ENCODE results near the gene STK36.
A peak's percentile ranks its signal among the peaks of the same experiment; 100 is the strongest.

The STK36 gene

GRCh38 chr2:218719457-218719856 is 47.6 kb downstream of the STK36 start:
- DNase-seq (ENCODE audit: low read depth) = no peak

GRCh38 chr2:218720048-218721041 is 48.5 kb downstream of the STK36 start:
- DNase-seq (ENCODE audit: low read depth) = no peak

- no peak for DNase-seq (ENCODE audit: low read depth)
Observed at GRCh38 chr2:218721488-218721887, 49.6 kb downstream of the STK36 start.

DNA sequence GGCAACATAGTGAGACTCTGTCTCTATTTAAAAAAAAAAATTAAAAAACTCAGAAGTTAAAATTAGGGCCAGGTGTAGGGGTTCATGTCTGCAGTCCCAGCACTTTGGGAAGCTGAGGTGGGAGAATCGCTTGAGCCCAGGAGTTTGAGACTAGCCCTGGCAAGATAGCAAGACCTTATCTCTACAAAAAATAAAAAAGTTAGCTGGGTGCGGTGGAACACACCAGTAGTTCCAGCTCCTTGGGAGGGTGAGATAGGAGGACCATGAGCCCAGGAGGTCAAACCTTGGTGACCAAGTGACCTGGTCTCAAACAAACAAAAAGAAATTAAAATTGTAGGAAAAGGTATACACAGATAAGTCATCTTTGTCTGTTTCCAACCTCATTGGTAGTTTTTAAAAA is 50.0 kb downstream of the STK36 start:
- DNase-seq (ENCODE audit: low read depth) = no peak

DNA sequence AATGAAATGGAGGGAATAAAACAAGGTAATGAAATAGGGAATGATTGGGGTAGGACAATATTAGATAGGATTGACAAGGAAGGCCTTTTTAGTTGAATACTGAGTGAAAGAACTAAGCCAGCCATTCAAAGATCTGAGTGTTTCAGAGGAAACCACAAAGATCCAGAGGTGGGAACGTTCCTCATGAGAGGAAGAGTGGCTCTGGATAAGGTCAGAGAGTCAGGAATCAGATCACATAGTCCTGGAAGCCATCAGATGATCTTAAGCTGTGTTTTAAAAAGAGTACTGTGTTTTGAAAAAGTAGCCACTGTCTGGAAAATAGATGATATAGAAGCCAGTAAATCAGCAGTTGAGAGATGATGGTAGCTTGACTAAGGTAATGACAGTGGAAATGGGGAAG is 50.5 kb downstream of the STK36 start:
- no peak for DNase-seq (ENCODE audit: low read depth)

DNA sequence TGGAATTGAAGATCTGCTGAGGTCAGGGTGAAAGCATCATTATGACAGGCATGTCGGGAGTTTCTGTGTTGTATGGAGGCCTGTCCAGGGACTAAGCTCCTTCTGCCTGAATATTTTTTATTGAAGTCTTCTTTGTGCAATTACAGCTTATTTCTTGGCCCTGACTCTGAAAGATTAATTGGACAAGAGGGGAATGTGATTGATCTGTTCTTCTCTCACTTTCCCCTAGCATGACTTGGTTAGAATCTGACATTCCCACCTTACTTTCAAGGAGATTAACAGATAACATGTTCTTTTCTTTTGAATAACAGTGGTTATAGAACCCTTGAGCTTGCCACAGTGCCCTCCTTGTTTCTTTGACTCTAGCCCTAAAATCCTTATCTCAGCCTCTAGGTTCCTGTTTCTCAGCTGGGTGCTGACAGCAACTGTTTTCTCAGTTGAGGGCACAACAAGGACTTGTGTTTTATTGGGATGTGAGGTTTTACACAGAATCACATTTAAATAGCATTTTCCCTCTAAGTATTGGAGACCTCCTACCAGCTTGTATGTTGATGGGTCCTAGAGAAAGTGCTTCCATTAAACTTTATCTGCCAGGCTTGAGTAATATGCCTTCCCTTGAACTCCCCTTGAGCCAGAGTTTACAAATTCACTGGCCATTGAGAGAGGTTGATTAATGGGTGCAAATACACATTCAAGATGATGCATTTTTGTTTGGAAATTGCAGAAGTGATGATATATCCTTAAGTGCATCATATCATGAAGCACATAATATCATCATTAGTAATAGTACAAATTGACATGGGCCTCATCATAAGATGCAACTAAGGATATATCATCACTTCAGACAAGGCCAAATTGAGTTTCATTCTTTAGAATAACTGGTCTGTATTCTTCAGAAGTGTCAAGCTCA is 51.2 kb downstream of the STK36 start:
- no peak for DNase-seq (ENCODE audit: low read depth)

DNA sequence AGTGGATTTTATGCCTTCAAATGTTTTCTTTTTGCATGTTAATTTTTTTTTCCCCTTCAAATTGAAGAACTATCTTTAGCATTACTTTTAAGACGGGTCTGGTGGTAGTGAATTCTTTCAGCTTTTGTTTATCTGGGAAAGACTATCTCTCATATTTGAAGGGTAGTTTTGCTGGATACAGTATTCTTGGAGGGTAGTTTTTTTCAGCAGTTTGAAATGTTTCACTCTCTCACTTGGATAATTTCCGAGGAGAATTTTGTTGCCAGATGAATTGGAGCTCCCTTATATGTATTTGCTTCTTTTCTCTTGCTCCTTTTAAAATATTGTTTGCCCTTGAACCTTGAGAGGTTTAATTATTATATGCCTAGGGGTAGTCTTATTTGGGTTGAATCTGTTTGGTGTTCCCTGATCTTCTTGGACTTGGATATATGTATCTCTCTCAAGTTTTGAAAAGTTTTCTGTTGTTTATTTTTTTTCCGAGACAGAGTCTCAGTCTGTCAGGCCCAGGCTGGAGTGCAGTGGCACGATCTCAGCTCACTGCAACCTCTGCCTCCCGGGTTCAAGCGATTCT is 54.2 kb downstream of the STK36 start:
- DNase-seq (ENCODE audit: low read depth) = no peak

GRCh38 chr2:218727502-218728165 is 55.7 kb downstream of the STK36 start:
- DNase-seq (ENCODE audit: low read depth) = no peak

DNA sequence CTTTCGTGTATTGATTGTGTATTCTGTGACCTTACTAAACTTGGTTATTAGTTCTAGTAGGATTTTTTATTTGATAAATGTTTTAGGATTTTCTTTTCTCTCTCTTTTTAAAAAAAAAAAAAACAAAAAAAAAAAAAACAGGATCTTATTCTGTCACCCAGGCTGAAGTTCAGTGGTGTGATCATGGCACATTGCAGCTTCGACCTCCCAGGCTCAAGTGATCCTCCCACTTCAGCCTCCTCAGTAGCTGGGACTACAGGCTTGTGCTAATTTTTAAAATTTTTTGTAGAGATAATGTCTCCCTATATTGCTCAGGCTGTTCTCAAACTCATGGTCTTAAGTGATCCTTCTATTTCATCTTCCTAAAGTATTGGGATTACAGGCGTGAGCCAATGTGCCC is 57.8 kb downstream of the STK36 start:
- DNase-seq (ENCODE audit: low read depth) = no peak

GRCh38 chr2:218732052-218732760 is 60.3 kb downstream of the STK36 start:
- DNase-seq (ENCODE audit: low read depth) = no peak

- DNase-seq (ENCODE audit: low read depth) = no peak
Observed at GRCh38 chr2:218732761-218733158, 60.9 kb downstream of the STK36 start.

- peak; percentile 18 for DNase-seq (ENCODE audit: low read depth)
Observed at GRCh38 chr2:218733171-218734021, 61.5 kb downstream of the STK36 start.

DNA sequence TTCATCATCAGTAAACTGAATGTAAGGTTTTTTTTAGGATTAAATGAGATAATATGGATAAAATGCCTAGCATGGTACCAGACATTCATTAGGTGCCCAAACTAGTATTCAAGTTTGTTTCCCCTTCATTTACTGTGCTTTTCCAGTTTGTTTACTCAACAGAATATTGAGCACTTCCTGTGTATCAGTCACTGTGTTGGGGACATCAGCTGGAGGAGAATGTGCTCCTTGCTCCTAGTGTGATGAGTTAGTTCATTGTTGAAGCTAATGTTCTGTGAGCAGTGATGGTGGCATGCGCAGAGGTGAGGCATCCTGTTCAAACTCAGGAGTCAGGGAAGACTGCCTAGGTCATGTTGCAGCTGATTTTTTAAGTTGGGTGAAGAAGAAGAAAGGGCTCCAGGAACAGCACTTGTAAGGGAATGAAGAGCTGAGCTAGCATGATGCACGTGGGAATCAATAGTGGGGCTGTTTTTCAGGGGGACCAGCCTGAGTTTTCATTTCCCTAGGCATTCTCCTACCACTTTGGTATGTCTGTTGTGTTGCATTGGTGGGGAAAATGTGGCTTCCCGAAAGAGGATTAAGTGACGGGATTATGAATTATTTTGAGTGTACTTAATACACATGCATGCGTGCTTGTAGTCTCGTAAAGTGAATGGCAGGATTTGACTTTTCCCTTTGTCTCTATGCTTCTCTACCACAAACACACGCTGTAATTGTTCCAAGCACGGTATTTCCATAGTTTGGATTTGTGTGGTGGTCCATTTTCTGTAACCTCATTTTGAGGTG is 62.5 kb downstream of the STK36 start:
- no peak for DNase-seq (ENCODE audit: low read depth)

- no peak for DNase-seq (ENCODE audit: low read depth)
Observed at GRCh38 chr2:218736531-218736930, 64.6 kb downstream of the STK36 start.

DNA sequence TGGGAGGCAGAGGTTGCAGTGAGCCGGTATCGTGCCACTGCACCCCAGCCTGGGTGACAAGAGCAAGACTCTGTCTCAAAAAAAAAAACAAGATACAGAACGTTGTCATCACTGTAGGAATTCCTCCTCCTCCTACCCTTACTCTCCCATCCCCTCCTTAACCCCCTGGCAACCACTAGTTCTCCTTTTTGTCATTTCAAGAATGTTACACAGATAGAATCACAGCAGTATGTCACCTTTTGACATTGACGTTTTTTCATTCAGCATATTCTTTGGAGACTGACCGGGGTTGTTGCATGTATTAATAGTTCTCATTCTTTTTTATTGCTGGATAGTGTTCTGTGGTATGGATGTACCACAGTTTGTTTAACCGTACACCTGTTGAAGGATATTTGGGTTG is 71.2 kb downstream of the STK36 start:
- no peak for DNase-seq (ENCODE audit: low read depth)

DNA sequence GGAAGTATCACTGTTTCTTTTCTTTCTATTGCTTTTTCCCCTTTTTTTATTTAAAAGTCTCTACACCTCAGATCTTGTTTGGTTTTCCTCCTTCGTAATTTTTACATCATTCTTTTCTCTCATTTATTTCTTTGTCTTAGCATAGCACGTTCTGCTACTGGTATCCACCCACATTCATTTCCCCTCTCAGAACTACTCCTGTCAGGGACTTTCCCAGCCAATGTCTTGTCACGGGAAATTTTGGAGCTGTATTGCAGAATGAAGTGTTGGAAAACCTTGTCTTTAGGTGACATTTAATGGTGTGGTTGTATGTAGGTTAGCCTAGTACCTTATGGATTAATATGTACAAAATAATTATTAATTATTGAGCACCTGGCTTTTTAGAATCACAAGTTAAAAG is 72.7 kb downstream of the STK36 start:
- DNase-seq (ENCODE audit: low read depth) = no peak

DNA sequence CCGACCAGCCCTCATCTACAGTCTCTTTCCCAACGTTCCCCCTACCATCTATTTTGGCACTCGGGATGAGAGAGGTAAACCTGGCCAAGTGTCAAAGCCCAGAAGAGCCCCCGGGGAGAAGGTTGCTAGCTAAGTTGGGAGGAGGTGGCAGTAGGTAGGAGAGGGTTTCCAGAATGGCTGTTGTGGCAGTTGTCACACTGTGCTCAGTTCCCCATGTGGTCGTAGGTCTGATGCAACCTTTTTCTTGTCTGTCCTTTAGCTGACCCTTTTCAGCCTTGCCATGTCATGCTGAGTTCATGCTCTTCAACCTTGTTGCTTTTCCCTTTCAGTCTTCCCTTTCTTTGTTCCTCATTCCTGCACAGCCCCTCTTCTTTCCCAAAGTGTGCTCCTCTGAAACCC is 73.3 kb downstream of the STK36 start:
- no peak for DNase-seq (ENCODE audit: low read depth)

- DNase-seq (ENCODE audit: low read depth) = no peak
Observed at GRCh38 chr2:218745559-218746469, 73.9 kb downstream of the STK36 start.

- DNase-seq (ENCODE audit: low read depth) = no peak
Observed at GRCh38 chr2:218746470-218746795, 74.5 kb downstream of the STK36 start.
